ENCODE data around the gene B4GALT6. TPM values are rescaled to one million over a fixed set of nuclear protein-coding genes. Genes with fewer than 3 reads are reported as not detected.

The B4GALT6 gene
- total RNA-seq, 1 experiment from 2014 or later = 15.3 TPM

Other genes starting within 250 kb of the B4GALT6 start
- not detected in 2 replicates for gene DSG3, start 236.8 kb downstream of the B4GALT6 start, total RNA-seq (2014; rRNA removed; shearing (Covaris generic))
- 51.7 and 66.0 TPM in 2 replicates for gene DSG2, start 186.4 kb downstream of the B4GALT6 start, total RNA-seq (2014; rRNA removed; shearing (Covaris generic))
- not detected in 2 replicates for gene TTR, start 92.7 kb downstream of the B4GALT6 start, total RNA-seq (2014; rRNA removed; shearing (Covaris generic))
- gene SLC25A52, start 76.3 kb upstream of the B4GALT6 start, total RNA-seq (2014; rRNA removed; shearing (Covaris generic)) = 0.18 TPM in 1 of 2 replicates, not detected in the other

Measured in H7 (cell line).